Activated CD8-positive, alpha-beta memory T cell treated with anti-CD3 and anti-CD28 coated beads for 24 hours (primary cell): Measurements from ENCODE around the gene IL17RD.

Source experiments
- DNase-seq: peaks from one replicate; pipeline ENCODE4 v3.0.0-alpha.2; 2020

The IL17RD gene

DNA sequence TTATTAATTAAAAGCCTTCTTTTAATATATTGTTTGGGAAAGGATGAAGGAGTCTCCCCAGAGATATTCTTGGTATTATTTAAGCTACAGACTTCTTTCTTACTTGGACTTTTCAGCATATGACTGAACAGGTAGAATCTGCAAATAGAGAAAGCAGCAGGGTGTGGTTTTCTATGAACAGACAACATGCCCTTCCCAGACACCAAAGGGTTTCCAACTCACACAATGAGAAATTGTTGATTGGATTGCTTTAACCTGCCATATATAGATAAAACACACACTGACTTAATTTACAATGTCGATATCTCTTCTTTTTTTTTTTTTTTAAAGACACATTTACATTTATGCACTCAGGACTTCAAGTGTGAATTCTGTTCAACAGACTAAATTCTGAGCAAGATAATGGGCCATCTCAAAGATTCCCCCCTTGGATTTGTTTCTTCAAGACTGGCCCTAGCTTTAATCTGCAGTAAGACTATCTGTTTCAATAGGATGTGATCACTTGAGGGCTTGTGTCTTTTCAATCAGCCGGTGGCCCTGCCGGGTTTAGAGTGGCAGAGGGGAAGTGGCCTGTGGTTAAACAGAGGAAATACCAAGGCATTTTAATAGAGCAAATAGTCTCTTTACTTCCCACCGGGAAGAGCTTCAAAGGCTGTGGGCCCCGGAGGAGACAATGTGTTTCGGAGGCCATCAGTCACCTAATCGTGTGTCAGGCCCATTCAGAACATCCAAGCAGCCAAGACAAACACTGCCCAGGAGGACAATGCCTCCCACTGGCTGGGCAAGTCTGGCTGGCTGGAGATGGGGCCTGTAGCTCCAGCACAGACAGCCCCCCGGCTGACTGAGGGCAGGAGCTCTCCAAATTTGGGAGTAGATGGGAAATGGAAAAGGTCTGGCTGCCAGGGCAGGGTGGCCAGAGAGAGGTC, 6.1 kb downstream of the IL17RD start:
- no peak for DNase-seq

DNA sequence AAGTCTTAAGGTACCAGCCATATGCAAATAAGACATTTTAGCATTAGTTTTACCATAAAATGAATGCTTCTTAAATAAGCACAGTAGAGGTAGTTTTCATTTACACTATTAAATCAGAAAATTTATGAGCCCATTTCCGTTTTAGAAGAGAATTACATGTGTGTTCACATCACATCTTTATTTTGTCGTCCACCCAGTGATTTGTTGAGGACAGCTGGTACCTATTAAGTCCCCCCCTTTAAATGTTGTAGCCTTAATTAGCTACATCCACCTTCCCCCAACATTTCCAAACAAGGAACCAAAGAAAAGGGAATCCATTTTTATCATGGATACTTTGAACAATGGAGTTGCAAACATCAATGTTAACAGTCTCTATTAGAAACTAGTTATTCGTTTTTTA, 6.8 kb downstream of the IL17RD start:
- DNase-seq = no peak

DNA sequence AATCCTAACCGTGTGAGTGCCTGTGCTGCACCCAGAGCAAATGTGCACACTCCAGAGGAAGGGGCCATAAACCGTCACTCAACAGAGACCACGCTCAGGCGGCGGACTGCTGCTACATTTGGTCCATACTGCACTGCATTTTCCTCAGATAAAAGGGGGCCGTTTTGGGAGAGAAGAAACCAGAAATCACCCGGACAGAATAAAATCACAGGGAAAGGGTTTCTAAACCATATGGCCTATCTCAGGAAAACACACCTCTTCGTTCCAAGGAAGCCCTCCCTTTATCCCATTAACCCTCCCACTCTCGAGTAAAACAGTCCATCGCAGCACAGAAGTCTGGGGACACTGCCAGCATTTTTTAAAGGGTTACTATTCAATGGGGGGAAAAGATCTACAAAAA, 7.6 kb downstream of the IL17RD start:
- no peak for DNase-seq

DNA sequence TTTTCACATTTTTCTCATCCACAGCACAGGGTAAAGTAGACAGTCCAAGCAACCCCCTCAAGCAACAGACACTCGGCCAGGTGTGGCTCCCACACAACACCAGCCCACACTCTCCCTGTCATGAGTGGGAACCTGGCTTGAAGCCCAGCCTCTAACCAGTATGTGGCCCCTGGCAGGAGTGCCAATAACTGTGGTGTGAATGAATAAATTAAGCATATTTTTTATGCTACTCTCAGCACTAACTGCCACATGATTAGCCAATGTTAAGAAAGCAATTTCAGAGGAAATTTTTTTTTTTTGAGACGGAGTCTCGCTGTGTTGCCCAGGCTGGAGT, 9.9 kb downstream of the IL17RD start:
- no peak for DNase-seq

DNA sequence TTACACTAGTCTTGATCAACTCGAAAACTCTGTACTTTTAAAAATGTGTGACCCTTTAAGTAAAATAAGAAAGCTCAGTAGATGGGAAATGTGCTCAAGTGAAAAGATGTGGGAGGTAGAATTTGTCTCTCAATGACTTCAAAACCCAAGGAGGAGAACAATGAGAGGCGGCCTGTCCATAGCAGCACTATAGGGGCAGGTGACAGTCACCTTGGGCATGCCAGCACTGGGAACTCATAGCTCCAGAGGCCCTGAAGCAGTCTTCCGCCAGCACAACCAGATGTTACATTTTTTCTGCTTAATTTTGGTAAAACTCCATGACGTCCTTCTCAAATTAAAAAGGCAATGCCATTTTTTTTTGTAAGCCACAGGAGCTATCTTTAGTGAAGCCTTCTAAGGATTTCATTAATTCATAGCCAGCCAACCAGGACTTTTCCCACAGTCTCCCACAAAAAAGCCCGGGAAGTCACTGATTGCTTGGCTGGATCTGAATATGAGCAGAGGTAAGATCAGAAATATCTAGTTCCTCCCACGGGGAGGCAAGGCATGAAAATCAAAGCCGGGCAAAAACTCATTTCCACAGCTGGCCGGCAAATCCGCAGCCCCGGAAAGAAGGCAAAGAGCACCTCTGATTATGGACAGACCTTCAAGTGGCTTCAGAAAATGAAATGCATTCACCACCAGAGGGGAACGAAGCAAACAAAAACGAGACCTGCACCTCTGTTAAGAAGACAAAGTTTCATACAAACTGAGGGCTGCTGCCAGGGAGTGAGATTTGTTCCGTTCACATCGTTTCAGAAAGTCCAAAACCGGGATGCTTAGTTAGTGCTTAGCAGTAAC, 10.5 kb downstream of the IL17RD start:
- no peak for DNase-seq

DNA sequence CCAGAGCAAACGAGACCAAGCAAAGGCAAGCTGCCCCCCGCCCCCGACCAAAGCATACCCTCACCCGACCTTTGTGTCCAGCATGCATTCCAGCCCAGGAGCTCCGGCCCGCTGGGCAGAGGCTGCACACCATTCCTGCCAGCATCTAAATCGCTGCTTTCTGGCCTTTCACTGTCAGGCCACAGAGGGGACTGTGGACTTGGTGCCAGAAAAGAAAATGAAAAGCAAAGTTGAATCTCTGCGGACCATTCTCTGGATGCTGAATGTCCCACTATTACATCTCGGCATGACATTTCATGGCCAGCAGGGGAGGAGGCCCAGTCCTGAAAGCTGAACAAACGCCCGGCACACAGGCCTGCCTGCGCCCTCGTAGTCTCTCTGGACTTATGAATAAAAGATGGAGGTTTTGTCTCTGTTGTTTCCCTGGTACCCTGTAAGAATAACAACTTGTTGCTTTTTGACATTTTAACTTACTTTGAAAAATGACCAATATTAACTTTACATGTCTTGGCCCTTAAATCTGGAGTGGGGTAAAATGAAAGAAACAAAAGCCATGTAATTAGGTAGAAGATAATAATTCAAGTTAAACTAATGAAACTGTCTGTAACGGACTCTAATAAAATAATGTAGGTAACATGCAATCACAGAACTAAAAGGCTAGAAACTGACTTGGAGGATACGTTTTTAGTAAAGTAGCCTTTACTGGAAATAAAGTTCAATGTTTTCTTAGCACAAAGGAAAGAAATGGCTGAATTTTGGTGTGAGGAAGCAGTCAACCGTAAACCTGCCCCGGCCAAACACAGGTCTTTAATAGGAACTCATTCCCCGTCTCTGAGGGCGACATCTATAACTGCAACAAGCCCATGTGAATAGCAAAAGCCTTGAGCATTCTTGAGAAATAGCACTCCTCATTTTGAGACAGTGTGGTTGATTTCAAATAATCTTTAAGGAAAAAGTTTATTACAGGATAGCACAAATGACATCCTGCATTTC, 12.7 kb downstream of the IL17RD start:
- DNase-seq = no peak

DNA sequence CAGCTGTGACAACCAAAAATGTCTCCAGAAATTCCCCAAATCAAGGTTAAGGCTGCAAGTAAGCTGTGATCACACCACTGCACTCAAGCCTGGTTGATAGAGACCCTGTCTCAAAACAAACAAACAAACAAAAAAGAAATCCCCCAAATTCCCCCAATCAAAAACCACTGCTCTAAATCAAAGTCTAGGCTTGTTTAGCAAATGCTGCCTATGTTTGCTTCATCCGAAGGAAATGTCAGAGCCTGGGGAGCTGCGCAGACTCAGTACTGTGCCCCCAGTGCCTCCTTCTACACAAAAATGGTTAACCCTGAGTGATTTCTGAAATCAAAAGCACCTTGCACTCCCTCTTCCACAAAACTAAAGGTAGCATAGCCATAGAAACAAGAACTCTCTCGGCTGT, 13.4 kb downstream of the IL17RD start:
- DNase-seq = no peak

DNA sequence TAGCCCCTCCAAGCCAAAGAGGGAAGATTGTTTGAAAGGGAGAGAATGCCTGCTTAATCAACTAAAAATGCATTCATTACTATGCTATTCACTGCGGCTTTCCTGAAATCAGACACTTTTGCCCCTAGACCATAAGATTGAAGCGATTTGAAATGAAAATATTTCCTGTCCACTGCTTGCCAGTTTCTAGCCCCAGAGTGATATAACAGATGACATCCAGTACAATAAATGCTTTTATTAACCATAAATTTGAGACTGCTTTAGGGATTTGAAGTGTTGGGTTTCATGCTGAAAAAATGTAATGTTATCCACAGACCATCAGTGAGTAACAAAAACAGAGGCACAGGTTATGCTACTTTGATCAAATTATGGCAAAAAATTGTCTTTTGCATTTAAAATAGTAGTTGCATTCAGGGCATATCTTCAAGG, 14.1 kb downstream of the IL17RD start:
- no peak for DNase-seq

DNA sequence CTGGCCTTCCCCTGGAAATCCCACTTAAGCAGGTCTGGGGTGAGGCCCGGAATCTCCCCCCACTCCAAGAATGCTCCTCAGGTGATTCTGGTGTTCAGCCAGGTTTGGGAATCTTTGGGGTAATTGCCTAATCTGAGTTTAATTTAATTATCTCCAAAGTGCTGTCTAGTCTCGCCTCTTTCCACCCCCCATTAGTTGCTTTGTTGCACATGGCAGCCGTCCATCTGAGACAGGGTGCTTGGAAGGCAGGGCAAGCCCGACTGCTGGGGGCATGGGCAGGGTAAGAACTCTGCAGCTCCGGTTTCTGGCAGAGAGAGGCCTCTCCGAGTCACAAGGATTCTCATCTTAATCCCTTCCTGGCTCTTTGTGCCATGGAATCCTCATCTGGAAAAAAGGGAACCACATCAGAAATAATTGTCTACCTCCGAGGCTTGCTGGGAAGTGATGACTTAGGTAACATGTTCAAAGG, 15.0 kb downstream of the IL17RD start:
- DNase-seq = no peak

DNA sequence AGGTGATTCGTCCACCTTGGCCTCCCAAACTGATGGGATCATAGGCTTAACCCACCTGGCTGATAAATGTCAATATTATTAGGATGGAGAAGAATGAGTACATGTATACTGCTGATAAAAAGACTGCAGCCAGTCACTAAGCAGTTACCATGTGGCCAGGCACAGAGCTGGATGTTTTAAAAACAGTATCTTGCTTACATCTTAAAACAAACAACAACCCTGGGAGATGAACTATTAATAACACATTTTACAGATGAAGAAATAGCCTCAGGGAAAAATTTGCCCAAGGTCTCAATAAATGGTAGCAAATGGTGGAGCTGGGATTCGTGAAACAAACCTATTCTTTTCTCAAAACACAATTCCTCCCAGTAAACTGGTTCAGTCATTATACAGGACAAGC, 18.1 kb downstream of the IL17RD start:
- DNase-seq = no peak

DNA sequence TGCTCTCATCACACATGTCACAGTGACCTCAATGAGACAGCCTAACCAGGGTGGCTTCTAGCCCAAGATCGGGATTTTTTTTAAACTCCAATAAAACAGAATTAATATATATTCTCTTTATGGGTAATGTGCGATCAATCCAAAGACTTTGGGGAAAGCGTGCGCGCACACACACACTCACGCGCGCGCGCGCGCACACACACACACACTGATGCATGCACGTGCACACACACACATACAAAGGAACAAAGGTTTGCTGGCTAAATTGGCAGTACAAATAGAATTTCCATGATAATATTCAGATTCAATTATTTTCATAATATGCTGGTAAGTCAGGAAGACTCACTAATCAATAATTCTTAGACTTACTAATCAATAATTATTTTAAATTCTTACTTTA, 19.3 kb downstream of the IL17RD start:
- no peak for DNase-seq

DNA sequence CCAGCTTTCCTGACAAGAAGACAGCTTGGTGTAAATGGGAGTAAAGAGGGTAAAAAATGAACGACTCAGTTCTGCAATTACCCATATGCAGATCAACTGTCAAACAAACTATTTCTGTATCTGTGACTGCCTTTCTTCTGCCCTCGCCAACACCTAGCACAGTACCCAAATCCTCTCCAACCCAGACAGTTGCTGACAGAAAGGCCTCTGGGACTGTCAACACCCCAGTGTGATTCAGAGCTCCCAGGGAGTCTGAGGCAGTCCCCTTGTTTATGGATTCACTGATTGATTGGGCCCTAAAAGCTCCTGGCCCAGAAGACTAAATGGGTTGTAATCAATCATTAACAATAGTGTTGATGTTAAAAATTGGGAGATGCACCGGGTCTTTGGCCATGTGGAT, 20.2 kb downstream of the IL17RD start:
- no peak for DNase-seq

DNA sequence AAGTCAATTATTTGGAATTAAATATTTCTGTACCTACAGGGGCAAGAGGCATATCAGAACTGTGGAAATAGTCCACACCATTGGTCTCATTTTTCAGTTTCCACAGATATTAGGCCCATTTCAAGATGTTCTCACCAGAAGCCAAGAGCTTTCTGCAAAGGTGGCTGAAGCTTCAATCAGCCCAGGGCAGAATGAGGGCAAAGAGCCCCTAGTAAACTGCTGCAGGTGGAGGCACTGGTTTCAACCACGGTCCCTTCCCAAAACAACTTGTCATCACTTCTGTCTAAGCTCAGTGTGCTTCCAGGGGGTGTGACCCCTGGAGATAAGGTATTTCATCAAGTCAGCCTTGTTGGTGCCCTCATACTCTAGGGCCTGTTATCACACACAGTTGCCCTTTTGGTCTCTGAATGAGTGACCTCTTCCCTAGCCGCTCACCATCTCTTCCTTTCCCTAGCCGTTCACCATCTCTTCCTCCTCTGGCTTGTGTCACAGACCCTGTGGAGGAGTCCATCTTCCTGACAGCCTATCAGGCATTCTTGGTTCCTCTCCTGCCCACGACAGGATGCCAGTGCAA, 21.2 kb downstream of the IL17RD start:
- DNase-seq = no peak

DNA sequence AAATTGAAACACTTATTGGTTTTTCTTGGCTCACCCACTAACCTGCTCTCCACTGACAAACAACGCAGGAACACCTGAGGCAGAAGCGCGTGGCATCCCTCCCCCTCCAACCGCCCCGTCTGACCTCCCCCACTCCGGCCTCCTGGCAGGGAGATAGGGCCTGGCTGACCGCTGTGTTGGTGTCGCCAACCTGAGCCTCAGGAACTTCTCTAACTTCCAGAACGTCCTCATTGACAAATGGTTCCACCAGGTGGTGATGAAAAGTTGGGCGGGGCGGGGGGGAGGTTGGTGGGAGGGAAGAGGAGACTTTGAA, 22.8 kb downstream of the IL17RD start:
- DNase-seq = no peak

DNA sequence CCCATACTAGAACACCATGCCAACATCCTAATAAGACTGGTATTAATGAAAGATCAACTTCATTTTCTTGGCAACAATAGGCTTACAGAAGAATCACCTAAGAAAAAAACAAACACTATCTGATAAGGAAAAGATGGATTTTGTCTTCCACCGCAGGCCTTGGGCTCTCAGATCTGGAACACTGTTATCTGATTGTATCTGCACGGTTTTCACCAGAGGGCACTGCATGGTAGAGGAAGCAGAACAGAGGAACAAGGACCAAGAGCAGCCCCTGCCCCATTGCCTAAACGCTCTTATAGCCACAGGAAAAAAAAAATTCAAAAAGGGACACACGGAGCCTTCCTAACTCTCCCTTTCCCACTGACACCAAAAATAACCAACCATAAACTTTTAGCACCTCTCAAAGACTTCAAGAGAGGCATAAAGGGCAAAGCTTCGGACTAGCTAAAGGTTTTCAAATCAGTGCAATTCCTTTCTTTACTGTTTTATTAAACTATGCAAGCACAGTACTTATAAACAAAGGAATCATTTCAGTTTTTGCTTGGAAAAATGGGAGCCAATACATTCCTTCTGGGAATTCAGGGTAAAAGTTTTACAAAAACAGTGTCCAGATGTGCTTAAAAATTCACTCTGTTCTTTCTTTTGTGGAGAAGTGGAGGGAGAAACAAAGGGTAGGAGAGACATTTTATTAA, 23.3 kb downstream of the IL17RD start:
- no peak for DNase-seq

DNA sequence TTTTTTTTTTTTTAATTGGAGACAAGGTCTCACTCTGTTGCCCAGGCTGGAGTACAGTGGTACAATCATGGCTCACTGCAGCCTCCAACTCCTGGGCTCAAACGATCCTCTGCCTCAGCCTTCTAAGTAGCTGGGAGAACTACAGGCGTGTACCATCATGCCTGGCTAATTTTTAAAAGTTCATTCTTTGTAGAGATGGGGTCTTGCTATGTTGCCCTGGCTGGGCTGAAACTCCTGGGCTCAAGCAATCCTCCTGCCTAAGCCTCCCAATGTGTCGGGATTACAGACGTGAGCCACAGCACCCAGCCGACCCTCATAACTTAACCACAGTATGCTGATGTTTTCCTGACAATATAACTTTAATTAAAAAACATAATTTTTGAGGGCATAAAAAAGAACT, 24.3 kb downstream of the IL17RD start:
- DNase-seq = no peak

DNA sequence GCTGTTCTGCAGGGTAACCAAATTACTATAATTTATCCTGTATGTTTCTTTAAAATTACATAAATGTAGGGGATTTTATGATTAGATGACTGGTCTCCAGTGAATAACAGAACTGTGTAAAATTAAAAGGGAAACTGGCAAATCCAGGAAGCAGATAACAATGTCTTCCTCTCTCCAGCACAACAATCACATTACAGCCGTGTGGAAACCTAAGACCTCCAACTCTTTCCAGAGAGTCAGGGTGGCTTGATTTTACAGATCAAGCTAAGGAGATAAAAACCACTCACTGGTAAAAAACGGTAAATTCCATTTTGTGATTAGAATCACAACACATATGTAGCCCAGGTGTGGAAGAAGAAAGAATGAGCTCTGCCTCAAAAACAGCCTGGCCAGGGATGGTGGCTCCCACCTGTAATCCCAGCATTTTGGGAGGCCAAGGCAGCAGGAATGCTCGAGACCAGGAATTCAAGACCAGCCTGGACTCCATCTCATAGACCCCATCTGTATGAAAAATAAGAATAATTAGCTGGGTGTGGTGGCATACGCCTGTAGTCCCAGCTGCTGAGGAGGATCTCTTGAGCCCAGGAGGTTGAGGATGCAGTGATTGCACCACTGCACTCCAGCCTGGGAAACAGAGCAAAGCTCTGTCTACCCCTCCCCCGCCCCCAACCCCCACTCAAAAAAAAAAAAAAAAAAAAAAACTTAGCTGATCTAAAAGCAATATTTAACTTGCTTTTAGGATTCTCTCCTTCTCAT, 29.0 kb downstream of the IL17RD start:
- DNase-seq = no peak

DNA sequence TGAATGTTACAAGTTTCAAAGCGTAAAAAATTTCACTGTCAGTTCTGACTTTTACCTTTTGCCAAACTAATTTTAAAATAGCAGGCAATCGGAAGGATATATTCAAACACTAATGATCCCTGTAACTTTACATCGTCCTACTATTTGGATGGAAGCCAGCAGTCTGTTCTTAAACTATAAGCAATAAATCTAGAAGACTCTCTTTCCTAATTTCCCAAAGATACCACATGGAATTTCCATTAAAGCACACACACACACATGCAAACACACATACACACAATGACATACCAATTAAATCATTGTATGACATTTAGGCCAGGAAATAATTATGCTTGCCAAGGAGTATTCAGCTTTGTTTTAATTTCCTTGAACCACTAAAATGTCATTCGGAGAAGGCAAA, 32.0 kb downstream of the IL17RD start:
- no peak for DNase-seq

DNA sequence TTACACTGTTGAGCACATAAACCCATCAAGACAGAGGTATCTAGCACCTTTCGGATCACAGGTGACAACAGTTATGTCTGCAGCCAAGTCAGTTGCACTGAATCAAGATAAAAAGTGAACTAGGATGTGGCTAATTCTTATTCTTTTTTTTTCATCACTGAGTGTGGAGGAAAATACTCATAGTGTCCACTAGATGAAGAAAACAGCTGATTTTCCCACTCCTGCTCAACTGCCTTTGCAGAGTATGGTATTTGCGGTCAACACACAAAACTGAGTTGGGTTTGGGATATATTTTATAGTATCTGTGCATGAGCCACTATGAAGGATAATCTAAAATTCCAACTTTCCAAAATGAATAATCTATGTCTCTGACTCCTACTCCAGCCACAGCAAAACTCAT, 32.5 kb downstream of the IL17RD start:
- DNase-seq = no peak

DNA sequence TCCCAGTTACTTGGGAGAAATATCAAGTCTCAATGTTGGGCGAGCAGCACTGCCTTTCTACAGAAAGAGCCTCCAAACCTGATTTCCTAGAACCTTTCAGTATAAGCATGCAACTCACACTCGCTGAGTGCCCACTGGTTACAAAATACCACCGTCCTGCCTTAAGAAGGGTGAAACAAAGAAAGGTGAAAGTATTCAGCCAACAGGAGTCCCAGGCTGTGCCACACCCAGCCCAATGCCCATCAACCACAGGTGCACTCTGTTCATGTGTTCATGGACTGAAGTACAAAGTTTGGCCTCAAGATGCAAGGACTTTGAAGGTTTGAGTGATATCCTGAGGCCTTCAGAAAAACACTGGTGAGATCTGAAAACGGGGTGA, 34.0 kb downstream of the IL17RD start:
- DNase-seq = no peak

DNA sequence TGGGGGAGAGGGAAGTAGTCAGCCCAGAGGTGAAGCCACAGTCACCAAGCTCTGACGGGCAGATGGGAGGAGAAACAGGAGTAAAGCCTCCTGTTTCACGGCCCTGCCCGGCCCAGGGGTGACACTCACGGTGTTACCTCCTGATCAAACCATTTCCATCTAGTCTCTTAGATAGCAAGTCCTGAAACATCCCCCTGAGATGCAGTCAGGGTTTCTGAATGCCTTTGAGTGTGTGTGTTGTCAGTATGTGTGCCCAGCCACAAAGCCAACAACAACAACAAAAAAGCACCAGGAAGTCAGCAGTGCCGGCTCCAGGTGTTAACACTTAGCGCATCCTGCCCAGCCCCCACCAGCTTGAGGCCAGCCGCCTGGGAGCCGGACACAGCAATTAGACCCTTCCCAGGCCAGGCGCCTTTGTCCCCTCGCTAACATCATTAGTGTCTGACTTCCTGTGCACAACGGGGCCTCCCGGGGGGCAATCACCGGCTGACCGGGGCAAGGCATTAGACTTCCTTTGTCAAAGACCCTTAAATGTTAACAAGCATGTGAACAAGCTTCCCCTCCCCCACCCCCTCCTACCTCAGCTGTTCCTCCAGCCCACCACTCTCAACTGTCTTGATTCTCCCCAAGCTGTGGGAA, 34.5 kb downstream of the IL17RD start:
- no peak for DNase-seq
